Activated T-helper 9 cell treated with anti-CD3 and anti-CD28 coated beads, Interleukin-2, amount 50 U/mL, for 16 hours (primary cell): Measurements from ENCODE around the gene DEGS2.
"Not testable (repeated sequence)": the region's sequence is repeated elsewhere in the genome, so short reads cannot be mapped to it uniquely, and the experiment has no call there.

Experiments
- DNase-seq: peaks from one replicate; pipeline ENCODE4 v3.0.0-alpha.2; 2020; ENCODE audit warnings: low read depth

DEGS2 gene

DNA sequence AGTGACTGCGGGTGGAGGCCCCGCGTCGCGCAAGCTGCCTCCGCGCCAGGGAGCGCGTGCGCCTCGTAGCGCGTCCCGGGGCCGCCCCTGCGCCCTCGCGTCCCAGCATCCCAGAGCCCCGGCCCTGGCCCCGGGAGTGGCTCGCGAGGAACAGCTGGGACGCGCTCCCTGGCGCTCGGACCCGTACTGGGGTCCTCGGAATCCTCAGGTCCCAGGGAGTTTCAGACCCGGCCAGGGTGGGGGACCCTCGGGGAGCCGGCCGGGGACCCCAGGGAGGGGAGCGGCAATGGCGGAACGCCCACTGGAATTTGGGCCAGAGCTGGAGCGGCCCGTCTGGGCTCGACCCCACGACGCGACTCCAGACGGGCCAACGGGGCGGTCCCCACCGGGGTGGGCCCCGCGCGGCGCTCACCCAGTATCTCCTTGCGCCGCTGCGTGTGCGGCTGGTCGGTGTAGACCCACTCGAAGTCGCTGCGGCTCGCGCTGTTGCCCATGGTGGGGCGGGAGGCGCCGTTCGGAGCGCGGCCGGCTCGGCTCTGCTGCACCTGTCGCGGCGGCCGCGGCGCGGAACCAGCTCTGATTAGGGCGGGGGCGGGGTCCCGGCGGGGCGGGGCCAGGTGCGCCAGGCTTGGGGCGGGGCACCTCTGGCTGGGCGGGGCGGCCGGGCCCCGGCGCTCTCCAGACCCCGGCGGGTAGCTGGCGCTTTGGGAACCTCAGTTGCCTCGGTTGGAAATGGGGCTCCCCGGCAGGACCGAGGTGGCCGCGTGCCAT lies at the start of gene DEGS2:
DEGS2 (minus strand) TSS at position 552 of the 771 bp plus-strand sequence; CDS start at position 494, 58 bp downstream.
- DNase-seq: peak; percentile 55

DNA sequence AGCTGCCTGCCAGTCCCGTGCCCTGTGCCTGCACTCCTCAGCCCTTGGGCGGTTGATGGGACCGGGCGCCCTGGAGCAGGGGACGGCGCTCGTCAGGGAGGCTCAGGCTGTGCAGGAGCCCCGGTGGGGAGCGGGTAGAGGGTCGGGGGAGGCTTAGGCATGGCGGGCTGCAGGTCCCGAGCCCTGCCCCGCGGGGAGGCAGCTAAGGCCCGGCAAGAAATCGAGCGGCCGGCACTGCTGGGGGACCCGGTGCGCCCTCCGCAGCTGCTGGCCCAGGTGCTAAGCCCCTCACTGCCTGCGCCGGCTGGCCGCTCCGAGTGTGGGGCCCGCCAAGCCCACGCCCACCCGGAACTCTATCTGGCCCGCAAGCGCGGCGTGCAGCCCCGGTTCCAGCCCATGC lies 48.7 kb upstream of the DEGS2 start:
- DNase-seq: not testable (repeated sequence)

DNA sequence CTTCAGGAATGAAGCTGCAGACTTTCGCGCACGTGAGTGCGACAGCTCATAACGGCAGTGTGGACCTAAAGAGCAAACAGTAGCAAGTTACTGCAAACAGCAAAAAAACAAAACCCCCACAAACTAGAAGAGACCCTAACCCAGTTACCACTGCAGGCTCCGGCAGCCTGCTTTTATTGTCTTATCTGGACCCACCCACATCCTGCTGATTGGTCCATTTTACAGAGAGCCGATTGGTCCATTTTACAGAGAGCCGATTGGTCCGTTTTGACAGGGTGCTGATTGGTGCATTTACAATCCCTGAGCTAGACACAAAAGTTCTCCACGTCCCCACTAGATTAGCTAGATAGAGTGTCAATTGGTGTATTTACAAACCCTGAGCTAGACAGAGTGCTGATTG lies 48.1 kb upstream of the DEGS2 start:
- DNase-seq: not testable (repeated sequence)

DNA sequence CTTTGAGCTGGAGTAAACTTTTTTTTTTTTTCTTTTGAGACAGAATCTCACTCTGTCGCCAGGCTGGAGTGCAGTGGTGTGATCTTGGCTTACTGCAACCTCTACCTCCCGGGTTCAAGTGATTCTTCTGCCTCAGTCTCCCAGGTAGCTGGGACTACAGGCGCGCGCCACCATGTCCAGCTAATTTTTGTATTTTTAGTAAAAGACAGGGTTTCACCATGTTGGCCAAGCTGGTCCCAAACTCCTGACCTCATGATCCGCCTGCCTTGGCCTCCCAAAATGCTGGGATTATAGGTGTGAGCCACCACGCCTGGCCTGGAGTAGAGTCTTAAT lies 45.4 kb upstream of the DEGS2 start:
- not testable (repeated sequence) for DNase-seq

DNA sequence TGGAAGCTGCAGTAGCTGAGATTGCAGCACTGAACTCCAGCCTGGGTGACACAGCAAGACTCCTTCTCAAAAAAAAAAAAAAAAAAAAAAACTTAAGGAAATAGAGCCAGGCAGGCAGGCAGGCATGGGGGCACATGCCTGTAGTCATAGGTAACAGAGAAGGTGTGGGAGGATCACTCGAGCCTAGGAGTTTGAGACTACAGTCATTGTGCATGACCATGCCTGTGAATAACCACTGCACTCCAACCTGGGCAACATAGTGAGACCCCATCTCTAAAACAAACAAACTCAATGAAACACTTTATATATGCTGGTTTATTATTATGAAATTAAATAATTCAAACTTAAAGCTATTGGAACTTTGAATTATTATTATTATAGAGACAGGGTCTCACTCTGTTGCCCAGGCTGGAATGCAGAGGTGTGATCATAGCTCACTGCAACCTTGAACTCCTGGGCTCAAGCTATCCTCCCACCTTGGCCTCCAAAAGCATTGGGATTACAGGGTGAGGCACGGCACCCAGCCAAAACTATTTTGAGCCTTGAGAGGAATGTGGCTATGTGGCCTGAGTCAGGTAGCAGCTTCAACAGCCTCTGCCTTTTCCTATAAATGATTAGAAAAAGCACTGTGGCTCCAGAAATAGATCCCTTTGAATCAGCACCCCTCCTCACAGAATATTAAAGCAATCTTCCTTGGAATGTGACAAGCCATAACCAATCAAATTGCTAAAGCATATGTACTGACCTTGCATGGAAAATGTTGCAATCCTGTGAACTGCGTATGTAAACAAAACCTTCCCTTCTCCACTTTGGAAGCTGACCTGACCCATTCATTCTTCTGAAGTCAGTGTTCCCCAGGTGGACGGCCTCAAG lies 44.8 kb upstream of the DEGS2 start:
- no peak for DNase-seq

DNA sequence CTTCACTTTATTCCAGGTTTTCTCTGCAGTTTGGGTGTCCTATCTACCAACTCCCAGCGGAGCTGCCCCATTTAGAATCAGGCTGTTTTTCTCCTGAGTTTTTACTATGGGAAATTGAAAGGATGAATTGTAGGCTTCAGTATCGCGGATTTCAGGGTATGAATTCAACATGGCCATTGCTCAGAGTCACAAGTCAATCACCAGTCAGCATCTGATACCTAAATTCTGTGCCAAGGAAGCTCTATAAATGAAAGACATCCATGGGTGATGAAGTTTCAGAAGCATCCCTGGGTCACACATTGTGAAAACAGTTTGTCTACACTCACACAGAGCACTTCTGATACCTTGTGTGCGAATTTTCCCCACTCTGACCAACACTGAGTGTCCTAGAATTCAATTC lies 43.7 kb upstream of the DEGS2 start:
- no peak for DNase-seq

DNA sequence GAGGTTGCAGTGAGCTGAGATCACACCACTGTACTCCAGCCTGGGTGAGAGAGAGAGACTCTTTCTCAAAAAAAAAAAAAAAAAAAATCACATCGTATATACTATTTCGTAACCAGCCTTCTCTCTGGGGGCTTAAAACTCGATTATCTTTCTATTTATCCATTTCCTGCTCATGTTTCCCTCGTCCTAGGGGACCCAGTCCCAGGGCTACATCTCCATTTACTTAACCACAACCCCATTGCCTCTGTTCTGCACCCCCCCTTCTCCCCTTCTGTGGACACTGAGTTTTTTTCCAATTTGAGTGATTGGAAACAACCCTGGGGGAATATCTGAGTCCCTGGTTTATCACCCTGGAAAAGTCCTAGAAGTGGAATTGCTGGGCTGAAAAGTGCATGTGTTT lies 43.3 kb upstream of the DEGS2 start:
- DNase-seq: no peak

DNA sequence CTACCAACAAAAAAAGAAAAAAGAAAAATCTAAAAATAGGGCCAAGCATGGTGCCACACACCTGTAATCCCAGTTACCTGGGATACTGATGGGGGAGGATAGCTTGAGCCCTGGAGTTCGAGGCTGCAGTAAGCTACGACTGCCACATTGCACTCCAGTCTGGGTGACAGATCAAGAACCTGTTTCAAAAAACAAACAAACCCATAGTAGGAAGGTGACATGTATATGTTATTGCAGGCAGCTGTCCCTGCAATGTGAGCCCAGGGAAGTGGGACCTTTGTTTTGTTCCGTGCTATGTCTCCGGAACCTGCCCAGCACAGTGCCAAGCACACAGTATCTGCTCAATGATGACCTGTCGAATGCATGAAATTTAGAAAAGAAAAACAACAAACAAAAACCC lies 42.3 kb upstream of the DEGS2 start:
- no peak for DNase-seq

DNA sequence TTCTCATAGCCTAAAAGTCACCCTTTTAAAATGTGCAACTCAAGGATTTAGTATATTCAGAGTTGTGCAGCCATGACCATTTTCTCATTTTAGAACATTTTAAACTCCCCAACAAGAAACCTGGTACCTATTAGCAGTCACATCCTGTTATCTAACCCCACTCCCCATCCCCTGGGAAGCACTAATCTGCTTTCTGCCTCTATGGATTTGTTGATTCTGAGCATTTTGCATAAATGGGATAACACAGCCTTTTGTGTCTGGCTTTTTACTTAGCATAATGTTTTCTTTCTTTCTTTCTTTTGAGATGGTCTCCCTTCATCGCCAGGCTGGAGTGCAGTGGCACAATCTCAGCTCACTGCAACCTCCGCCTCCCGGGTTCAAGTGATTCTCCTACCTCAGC lies 40.9 kb upstream of the DEGS2 start:
- DNase-seq: no peak

DNA sequence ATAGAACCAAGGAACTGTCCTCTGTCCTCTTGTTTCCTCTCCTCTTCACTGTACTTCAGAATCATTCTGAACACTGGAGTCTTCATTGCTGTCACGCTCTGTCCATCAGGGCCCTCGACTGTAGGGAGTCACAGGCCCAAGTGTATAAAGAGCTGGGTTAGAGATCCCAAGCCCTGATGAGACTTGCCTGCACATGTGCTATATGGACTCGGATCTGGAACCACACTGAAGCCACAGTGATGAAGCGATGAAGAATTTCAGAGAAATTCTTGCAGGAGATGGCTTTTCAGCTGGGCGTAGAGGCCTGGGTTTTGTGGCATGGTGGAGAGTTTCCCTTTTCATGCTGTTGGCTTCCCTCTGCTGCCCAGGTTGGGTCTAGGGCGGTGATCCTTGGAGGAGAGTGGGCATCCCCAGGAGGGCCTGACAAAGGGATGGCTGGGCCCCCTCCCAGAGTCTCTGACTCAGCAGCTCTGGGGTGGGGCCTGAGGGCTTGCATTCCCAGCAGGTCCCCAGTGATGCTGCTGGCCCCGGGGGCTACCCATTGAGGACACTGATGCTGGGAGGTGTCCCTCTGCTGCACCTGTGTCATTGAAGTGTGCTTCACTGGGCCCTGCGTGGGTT lies 39.9 kb upstream of the DEGS2 start:
- DNase-seq: no peak

DNA sequence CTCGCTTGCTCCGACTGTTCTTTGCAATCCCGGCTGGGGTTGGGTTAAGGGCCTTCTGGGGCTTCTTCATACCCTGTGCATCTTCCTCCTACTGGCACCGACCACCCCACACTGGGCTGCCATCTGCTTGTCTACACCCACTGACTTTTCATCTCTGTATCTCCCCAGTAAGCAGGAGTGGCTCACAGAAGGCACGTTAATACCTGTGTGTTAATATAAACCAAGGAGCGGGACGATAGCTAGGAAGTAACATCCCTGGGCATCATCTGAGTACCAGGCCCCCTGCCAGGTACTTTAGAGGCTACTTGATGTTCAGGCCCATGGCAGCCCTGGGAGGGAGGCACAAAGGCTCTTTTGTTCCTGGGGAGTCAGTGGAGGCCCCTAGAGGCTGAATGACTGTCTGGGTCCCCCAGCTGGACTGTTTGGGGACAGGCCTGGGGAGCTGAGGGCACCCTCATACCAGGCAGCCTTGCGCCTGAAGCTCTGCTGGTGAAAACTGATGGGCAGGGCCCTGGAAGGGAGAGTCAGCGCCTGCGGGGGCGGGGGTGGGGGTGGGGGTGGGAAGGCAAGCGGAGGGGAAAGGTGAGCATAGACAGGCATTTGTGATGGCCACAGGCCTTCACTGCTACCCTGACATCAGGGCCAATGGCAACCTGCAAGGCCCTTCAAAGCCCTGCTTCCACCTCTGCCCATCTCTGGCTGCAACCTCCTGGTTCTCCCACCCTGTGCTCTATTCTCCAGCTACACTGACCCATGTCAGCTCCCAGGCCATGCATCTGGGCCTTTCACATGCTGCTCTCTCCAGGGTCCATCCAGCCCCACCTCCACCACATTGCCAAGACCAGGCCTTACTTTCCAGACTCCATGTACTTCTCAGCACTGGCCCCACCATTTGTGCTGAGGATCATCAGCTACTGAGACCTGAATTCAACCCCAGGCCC lies 34.2 kb upstream of the DEGS2 start:
- DNase-seq: no peak

DNA sequence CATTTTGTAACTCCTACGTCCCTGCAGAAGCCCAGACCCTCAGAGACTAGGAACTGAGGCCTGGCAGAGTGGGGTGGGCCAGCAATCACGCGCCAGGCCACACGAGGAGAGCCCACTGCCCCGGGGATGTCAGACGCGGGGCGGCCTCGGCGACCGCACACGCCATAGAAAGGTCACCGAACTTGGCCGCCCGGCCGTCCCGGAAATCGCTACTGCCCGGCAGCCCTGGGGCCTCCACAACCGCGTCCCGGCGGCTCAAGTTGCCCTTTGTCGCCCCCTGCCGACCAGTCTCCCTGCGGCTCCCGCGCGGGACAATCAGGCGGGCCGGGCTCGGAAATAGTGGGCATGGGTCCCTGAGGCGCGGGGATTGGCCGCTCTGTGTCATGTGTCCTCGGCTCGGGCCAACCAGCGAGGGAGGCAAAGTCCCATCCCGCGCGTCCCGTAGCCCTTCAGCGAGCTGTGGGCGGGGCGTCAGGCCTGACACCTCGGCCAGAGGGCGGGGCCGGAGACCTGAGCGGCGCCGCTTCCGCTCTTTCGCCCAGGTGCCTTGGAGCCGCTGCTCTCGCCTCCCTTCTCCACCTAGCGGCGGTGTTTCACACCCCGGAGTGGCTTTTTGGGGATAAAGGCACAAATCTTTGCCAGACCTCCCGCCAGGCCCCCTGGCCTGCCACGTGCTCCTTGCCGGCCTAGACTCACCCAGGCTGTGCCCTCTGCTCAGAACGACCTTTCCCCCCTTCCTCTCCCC lies 33.4 kb upstream of the DEGS2 start:
- DNase-seq: peak; percentile 100

DNA sequence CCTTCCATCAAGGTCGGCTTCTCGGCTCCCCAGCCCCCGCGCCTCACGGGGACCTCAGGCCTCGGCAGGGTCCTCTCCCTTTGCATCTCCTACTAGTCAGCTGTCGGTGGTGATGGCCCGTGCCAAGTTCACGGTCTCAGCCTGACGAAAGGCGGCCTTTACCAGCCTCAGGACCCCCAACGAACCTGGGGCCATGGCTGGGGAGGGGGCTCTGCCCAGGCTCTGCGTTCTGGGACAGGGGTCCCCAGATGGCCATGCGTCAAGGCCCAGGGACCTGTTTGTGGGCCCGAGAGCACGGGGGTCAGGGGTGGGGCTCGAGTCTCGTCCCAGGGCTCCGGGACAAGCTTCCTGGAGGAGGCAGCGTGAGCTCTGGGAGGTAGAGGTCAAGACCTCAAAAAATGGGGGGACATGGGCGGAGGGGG lies 32.8 kb upstream of the DEGS2 start:
- no peak for DNase-seq

DNA sequence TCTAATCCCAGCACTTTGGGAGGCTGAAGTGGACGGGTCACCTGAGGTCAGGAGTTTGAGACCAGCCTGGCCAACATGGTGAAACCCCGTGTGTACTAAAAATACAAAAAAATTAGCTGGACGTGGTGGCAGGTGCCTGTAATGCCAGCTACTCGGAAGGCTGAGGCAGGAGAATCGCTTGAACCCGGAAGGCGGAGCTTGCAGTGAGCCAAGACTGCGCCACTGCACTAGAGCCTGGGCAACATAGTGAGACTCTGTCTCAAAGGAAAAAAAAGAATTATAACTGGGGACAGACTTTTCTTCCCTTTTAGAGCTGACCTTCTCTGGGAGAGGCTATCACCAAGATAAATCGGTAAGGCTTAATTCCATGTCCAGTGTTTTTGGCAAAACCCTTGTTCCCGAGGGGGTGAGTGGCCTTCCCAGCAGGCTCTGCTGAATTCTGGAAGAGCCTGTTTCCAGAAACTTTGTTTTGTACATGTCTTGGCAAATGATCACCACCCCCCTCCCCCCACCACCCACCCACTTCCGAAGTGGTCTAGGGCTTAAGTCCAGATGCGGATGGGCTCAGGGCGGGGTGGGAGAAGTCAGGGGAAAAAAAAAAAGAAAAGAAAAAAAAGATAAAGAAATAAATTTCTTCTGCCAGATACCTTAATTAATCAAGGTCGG lies 32.3 kb upstream of the DEGS2 start:
- DNase-seq: no peak

DNA sequence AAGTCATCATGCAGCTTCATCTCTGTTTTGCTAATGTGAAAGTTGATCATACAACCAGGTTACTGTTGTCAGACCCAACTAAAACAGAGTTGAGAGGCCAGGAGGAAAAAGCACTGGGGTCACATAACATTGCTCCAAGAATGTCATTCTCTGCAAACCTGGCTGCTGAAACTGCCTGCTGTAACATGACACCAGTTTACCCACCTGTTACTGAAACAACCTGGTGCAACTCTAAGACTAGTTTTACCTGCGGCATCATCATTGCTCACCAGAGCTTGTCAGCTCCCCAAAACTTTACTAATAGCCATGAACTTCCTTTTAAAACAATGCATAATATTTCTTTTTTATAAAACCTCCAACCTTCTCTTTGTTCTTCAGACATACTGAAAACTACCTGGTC lies 30.7 kb upstream of the DEGS2 start:
- DNase-seq: no peak

DNA sequence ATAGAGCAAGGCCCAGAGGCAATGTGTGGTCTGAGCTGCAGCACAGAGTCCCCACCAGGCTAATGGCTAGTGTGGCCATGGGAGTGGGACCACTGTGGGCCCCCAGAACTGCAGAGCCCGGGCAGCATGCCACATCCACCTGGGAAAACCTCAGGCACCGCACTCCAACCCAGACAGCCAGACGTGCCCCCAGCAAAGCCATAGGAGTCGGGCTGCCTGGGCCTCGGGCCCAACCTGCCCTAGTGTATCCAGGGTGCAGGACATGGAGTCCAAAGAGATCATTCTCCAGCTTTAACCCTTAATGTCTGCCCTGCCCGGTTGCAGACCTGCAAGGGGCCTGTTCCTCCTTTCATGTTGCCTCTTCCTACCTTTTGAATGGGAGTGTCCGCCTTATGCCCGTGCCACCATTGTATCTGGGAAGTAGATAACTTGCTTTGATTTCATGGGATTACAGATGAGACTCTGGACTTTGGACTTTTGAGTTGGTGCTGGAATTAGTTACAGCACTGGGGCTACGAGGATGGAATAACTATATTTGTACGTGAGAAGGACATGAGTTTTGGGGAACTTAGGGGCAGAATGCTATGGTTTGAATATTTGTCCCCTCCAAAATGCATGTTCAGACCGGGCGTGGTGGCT lies 29.1 kb upstream of the DEGS2 start:
- DNase-seq: no peak

DNA sequence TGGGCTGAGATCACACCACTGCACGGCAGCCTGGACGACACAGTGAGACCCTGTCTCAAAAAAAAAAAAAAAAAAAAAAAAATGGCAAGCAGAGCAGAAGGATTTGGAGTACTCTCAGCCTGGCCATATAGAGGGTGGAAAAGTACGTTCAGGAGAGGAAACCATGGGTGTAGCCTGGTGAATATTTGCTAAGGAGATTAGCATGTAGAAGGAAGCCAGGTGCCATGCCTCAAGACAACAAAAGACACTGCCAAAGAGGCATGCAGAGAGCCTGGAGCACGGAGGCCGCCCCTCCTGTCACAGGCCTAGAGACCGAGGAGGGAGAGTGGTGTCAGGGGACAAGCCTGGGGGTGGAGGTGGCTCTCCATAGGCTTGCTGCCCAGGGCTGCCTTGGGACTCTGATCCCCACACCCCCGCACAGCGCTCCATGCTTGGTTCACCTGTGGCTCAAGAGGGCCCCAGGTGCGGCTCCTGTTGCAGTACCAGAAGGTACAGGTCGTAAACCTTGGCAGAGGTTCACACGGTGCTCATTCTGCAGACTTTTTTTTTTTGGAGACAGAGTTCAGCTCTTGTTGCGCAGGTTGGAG lies 27.9 kb upstream of the DEGS2 start:
- DNase-seq: no peak

DNA sequence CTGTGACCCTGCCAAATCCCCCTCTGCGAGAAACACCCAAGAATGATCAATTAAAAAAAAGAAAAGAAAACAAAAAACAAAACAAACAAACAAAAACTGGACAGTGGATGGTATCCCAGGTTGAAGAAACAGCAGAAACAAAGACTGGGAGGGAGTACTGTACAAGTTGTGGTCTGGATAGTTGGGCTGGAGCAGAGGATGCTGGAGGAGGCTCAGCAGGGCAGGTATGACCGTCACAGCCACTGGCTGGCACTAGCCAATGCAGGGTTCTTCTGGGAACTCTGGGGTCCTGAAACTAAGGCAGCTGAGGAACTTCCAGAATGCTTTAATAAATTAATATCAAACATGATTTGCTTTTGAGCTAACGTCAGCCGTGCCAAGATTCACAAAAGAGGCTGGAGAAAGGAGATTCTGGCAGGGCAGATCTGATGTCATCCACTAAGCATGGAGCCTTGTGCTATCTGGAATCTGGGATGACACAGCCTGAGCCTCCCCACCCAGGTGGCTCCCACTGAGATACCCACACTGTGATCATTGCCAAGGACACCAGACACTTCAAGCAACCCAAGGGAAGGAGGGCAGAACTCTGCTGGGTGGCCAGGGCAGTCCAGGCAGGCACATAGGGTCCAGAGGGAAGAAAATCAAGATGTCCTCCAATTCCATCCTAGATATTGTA lies 22.6 kb upstream of the DEGS2 start:
- DNase-seq: not testable (repeated sequence)

DNA sequence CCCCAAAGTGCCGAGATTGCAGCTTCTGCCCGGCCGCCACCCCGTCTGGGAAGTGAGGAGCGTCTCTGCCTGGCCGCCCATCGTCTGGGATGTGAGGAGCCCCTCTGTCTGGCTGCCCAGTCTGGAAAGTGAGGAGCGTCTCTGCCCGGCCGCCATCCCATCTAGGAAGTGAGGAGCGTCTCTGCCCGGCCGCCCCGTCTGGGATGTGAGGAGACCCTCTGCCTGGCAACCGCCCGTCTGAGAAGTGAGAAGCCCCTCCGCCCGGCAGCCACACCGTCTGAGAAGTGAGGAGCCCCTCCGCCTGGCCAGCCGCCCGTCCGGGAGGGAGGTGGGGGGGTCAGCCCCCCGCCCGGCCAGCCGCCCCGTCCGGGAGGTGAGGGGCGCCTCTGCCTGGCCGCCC lies 21.2 kb upstream of the DEGS2 start:
- not testable (repeated sequence) for DNase-seq
